Placental epithelial cell (primary cell): ENCODE measurements around the gene PRDX5. TPM values are rescaled to one million over a fixed set of nuclear protein-coding genes. Genes with fewer than 3 reads are reported as not detected.

Experiments
- small RNA-seq: library from RNA; depleted of rRNA; stranded (forward); fragments of <200 nt; gene quantifications from one replicate; pipeline ENCODE3, GENCODE V24; 2012
- total RNA-seq: library from RNA; depleted of rRNA; stranded (reverse); fragments of >200 nt; gene quantifications from 2 replicates; pipeline ENCODE4 v1.2.3, GENCODE V29; 2012

The PRDX5 gene
- total RNA-seq, result 191 and 275 TPM in 2 replicates

DNA sequence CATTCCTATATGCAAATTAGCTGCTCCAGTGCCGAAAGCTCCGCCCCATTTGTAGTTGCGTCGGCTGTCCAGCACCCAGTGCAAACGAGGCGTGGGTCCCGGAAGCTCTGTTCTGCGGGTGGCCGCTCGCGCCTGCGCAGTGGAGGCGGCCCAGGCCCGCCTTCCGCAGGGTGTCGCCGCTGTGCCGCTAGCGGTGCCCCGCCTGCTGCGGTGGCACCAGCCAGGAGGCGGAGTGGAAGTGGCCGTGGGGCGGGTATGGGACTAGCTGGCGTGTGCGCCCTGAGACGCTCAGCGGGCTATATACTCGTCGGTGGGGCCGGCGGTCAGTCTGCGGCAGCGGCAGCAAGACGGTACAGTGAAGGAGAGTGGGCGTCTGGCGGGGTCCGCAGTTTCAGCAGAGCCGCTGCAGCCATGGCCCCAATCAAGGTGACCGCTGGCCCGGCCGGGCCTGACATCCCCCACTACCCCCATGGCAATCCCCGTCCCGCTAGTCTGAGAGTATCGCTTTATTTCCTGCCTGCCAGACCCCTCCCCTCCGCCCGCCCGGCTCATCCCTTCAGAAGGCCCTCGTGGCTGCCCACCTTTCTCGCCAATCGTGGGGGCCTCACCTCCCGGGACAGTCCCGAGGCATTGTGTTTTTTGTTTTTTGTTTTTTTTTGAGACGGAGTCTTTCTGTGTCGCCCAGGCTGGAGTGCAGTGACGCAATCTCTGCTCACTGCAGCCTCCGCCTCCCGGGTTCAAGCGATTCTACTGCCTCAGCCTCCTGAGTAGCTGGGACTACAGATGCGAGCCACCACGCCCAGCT lies at the start of gene PRDX5:
TSS of gene PRDX5 (plus strand) at position 161 of the 805 bp plus-strand sequence. CDS start at position 256, 95 bp downstream.

DNA sequence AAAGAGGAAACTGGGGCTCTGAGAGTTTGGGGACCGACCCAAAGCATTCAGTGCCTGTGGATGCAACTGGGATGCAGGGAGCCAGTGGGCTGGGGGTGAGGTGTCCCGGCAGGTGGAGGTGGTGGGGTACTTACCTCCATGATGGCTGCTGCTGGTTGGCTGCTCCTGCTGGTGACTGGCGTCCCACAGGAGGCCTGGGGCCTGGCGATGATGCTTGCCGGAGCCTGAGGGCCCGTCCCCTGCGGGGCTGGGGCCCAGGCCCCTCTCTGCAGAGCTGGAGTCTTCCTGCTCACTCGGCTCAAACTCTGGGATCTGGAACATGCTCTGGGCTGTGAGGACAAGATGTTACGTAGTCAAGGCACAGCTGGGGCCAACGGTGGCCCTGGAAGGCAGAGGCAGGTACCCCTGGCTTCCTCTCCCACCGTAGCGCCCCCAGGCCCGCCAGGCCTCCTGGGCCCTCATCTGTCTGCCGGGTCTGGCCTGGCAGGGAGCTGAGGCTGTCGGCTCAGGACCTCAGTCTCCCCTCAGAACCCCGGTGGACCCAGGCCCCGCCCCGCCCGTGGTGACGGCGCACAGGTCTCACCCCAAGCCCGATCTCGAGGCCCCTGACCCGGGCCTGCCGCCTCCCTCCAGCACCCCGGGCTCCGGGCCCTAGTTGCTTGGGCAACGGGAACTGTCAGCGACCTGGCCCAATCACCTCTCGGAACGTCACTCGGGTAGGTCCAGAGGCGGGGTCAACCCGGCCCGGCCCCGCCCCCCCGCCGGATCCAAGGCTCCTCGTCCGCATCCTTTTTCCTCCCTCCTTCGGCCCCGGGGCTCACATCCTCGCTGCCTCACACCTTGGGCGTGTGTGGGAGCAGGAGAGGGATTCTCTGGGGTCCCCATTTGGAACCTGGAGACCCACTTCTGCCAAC lies 33.6 kb upstream of the PRDX5 start, which contains the start of gene BAD:
TSS of gene BAD (minus strand) at position 618 of the 914 bp plus-strand sequence. CDS start at position 321, 297 bp downstream.

DNA sequence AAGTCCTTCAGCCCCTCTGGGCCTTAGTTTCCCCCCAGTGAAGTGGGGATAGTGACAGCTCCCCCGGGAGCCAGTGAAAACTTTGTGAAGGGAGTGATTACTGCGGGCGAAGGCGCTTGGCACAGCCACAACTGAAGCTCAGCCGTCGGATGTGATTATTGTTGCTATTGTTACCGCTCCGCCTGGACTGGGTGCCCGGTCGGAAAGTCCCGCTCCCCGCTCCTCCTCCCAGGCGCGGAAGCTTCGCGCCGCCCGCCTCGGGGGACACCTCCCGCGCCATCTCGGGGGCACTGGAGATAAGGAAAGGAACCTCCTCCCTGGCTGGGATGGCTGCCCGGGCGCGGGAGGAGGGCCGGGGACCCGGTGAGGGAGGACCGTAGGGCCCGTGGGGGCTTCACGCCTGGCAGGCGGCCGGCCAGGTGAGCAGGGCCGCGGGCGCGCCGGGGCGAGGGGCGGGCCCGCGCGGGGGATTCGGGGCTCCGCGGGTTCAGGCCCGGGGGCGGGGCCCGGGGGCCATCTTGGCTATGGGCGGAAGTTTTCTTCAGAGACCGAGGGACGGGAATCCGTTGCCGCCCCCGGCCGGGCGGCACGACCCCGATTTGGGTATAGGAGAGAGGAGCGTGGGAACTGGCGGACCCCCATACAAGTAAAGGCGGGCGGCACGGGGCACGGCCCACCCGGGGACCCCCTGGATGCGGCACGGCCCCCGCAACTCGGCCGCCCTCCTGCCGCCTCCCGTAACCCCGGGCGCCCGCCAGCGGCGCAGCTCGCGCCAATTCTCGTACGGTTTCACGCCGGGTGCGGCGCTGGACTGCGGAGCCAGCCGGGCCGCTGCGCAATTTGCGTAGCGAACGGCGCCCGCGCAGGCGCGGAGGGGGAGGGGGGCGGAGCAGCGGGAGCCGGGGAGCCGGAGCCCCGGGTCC lies 32.7 kb upstream of the PRDX5 start, which contains the start of gene GPR137:
TSS of gene GPR137 (plus strand) at position 887 of the 923 bp plus-strand sequence. CDS start 677 bp downstream, outside the sequence.

DNA sequence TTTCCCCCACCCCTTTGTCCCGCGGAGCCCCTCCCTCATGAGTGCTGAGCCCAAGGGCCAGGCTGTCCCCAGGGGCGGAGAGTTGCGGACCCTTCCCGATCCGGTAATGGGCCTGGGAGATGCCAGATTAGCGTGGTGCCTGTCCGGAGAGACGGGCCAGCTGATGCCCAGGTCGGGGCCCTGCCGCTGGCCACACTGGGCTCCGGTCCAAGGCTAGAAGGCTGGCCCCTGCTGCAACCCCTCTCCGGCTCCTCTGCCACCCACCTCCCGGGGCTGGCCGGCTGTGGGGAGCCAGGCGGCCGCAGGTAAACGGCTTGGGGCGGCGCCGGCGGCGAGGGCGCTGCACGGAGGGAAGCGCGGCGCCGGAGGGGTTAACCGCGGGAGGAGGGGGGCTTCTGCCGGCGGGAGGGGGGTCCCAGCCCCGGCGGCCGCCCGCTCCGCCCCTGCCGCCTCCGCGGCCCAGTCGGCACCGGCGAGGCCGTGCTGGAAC lies 26.6 kb upstream of the PRDX5 start, which contains the start of gene KCNK4:
TSS of gene KCNK4 (plus strand) at position 41 of the 490 bp plus-strand sequence. CDS start 1,717 bp downstream, outside the sequence.

DNA sequence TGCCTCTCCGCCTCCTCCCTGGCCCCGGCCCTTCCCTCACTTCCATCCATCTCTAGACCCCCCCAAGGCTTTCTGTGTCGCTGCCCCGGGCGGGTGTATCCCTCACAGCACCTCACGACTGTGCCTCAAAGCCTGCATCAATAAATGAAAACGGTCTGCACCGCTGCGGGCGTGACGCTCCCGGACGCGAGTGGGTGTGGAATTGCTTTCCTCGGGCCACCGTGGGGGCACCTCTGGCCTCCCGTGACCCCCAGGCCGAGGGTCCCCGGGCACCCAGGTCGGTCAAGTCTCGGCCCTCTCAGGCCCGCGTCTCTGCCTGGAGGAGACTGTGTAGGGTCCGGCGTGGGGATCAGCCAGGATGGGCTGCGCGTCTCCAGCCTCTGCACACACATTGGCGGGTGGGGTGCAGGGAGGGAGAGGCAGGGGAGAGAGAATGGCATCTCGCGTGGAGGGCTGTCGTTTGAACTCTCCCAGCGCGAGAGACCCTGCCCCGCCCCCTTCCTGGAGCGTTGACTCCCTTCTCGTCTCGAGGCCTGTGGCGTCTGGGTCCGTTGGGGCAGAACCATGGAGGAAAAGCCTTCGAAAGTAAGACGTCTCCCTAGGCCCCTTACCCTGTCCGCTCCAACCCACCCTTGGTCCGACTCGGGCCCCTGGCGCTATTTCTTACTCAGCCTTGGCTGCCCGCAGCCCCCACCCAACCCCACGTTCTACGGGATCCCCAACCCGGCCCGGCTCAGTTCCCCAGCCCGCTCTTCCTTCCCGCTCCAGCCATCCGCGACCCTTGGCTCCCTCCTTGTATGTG lies 17.9 kb upstream of the PRDX5 start, which contains the start of gene CATSPERZ:
TSS of gene CATSPERZ (plus strand) at position 512 of the 802 bp plus-strand sequence. CDS start at position 565, 53 bp downstream.

DNA sequence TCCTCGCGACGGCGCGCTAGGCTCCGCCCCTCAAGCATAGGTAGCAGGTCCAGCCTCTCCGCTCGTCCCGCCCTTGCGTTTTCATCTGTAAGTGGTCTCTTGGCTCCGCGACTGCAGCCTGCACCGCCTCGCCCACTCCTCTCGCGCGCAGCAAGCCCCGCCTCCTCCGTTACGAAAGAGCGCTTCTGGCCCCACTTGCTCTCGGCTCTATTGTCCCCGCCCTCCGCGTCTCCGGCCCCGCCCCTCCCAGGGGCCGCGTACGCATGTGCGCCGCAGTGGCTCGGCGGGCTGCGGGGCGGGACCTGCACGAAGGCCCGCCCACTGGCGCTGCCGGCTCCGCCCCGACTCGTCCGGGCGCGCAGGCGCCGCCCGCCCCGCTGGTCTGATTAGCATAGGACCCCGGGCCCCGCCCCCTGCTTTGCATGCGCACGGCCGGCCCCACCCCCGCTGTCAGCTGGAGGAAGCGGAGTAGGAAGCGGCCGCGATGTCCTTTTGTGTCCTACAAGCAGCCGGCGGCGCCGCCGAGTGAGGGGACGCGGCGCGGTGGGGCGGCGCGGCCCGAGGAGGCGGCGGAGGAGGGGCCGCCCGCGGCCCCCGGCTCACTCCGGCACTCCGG lies 12.7 kb upstream of the PRDX5 start, which contains the start of gene ESRRA:
TSS of gene ESRRA (plus strand) at position 450 of the 616 bp plus-strand sequence. CDS start 1,656 bp downstream, outside the sequence.

DNA sequence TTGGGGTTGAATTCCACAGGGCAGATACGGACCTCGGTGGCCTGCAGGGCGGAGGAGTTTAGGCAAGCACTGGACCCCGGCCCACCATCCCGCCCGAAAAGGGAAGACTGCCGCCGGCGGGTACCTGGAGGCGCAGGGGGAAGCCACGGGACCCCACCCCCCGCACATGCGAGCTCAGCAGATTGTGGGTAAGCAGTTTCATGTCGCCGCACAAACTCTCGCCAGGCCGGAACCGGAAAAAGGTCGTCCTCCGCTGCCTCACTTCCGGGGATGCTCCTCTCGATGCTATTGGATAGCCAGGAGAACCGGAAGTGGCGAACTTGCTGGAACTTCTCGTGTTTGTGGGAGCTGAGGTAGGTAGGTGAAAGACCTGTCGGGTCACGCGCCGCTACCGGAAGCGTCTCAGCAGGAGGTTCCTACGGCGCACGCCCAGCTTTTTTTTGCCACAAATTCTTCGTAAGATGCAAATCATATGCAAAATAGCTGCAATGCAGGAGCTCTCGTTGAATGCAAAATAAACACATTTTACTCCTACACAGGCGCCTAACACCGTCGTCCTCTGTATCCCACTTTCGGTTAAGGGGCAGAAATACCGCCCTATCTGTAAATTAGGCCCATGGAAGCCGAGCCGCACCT lies 478 bp upstream of the PRDX5 start, which contains the start of gene TRMT112:
TSS of gene TRMT112 (minus strand) at position 235 of the 636 bp plus-strand sequence. CDS start at position 202, 33 bp downstream.

DNA sequence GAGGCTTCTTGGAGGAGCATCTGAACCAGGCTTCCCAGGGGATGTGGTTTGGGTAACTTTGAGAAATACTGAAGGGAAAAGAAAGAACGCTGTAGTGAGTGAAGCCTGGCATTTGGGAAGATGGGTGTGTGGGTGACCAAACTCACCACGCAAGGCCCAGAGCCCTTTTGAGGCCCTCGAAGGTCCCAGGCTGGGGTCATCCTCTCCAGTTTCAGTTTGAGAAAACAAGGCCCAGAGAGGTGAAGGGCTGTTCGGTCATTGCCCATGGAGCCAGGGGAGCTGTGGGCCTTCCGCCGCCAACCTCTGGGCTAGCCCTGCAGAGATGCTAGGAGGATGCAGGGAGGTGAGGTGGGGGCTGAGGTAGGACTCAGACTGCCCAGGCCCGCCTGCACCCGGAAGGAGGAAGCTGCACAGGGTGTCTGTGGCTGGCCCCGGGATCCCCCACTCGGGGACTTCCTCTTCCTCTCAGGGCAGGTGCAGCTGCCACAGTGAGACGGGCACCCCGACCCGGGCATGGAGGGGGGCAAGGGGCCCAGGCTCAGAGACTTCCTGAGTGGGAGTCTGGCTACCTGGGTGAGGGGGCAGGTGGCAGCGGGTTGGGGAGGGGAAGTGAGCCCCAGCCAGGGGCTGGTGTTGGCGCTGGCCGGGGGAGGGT lies 22.0 kb downstream of the PRDX5 start, which contains the start of gene CCDC88B:
TSS of gene CCDC88B (plus strand) at position 451 of the 655 bp plus-strand sequence. CDS start at position 514, 63 bp downstream.

DNA sequence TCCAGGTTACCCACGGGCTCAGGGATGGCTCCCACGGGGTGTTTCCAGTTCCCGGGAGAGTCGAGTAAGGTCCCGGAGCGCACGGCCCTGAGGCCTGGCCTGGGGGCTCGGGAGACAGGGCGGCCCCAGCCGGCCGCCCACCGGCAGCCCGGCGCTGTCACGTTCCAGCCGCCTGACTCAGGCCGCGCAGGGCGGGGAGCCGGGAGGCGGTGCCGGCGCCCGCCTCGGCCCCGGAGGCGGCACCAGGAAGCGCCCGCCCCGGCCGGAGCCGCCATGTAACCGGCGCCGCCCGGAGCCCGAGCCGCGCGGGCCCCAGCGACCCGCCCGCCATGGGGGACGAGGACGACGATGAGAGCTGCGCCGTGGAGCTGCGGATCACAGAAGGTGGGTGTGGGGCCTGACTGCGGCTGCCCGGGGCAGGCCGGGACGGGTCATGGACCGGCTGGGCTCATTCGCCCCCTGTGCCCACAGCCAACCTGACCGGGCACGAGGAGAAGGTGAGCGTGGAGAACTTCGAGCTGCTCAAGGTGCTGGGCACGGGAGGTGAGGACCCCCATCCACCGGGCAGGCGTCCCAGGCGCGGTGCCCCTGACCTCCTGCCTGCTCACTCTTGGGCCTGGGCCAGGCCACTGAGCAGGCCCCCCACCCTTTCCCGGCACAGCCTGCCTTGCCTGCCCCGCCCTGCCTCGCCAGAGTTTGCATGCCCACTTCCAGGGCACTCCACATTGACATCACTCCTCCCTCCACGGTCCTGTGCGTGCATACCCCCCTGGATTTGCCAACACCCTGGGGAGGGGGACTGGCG lies 41.2 kb downstream of the PRDX5 start, which contains the start of gene RPS6KA4:
TSS of gene RPS6KA4 (plus strand) at position 256 of the 805 bp plus-strand sequence. CDS start at position 330, 74 bp downstream.

Small RNAs within 50 kb of the gene (small RNA-seq; reads per million reads assigned to genes)
- gene MIR1237 (0.66 reads per million, percentile 40 among the genes with 10 or more reads in this experiment), gene MIR7155 (not detected), gene RF00019 (not detected)

Other genes with a start within 250 kb of the PRDX5 start
- 7.2 and 19.6 TPM in 2 replicates for gene MACROD1, start 152.0 kb upstream of the PRDX5 start, total RNA-seq
- gene STIP1, start 131.9 kb upstream of the PRDX5 start, total RNA-seq, result 57.3 and 97.9 TPM in 2 replicates
- 0.39 and 0.43 TPM in 2 replicates for gene FERMT3, start 111.4 kb upstream of the PRDX5 start, total RNA-seq
- gene TRPT1, start 91.9 kb upstream of the PRDX5 start, total RNA-seq, result 31.4 and 36.7 TPM in 2 replicates
- gene NUDT22, start 91.8 kb upstream of the PRDX5 start, total RNA-seq, result 42.0 and 67.0 TPM in 2 replicates
- gene DNAJC4, start 87.6 kb upstream of the PRDX5 start, total RNA-seq, result 10.0 and 34.9 TPM in 2 replicates
- gene VEGFB, start 83.5 kb upstream of the PRDX5 start, total RNA-seq, result 18.1 and 19.2 TPM in 2 replicates
- 25.8 and 70.3 TPM in 2 replicates for gene FKBP2, start 77.0 kb upstream of the PRDX5 start, total RNA-seq
- 118 and 386 TPM in 2 replicates for gene PPP1R14B, start 71.2 kb upstream of the PRDX5 start, total RNA-seq
- 34.9 and 60.6 TPM in 2 replicates for gene PLCB3, start 66.6 kb upstream of the PRDX5 start, total RNA-seq
- gene BAD, start 33.5 kb upstream of the PRDX5 start, total RNA-seq, result 68.3 and 93.5 TPM in 2 replicates
- gene GPR137, start 32.3 kb upstream of the PRDX5 start, total RNA-seq, result 19.2 and 20.0 TPM in 2 replicates
- gene KCNK4, start 26.8 kb upstream of the PRDX5 start, total RNA-seq, result under 0.01 TPM in 1 of 2 replicates, not detected in the other
- gene CATSPERZ, start 17.8 kb upstream of the PRDX5 start, total RNA-seq, result not detected in 2 replicates
- gene ESRRA, start 12.6 kb upstream of the PRDX5 start, total RNA-seq, result 23.9 and 42.8 TPM in 2 replicates
- 190 and 216 TPM in 2 replicates for gene TRMT112, start 562 bp upstream of the PRDX5 start, total RNA-seq
- gene CCDC88B, start 22.1 kb downstream of the PRDX5 start, total RNA-seq, result 1.2 and 2.4 TPM in 2 replicates
- gene RPS6KA4, start 41.0 kb downstream of the PRDX5 start, total RNA-seq, result 56.9 and 152 TPM in 2 replicates
- gene SLC22A11, start 237.8 kb downstream of the PRDX5 start, total RNA-seq, result not detected in 2 replicates